Measurements from ENCODE around the gene GBP7. TPM values are rescaled to one million over a fixed set of nuclear protein-coding genes. Genes with fewer than 3 reads are reported as not detected.
"Not testable (repeated sequence)": the region's sequence is repeated elsewhere in the genome, so short reads cannot be mapped to it uniquely, and the experiment has no call there.

GBP7 gene
- total RNA-seq, 1 donor from 2014 or later, result 0.69 TPM

DNA sequence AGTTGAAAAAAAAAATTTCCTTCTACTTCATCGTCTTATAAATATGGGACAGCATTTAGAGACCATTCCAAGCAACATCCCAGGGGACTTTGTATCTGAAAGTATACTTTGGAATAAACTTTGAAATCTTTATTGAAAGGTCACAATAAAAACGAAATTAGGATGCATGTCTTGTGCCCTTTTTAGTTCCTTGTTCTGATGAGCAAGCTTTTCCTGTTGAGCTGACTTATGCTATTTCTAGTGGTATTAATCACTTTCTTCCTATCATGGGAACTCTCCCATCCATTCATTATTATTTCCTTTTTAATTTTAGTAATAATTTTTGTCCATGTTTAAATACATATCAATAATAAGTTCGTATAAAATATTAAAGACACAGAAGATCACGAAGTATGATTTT lies 45.9 kb downstream of the GBP7 start:
- DNase-seq (ENCODE audit: low spot score), result no peak
- TF ChIP-seq CTCF (IDR thresholded peaks at IDR 0.05; ENCODE audit: unreplicated experiment), result no peak
- H3K4me3 Mint-ChIP-seq (ENCODE audit: unreplicated experiment), result no peak overlapping the region
- H3K27ac Mint-ChIP-seq (ENCODE audit: unreplicated experiment), result no peak overlapping the region
- H3K4me1 Mint-ChIP-seq (ENCODE audit: unreplicated experiment), result peaks cover 4% of the 10 kb centered on the region
- H3K36me3 Mint-ChIP-seq (ENCODE audit: low read depth, unreplicated experiment), result peaks cover 4% of the 10 kb centered on the region
- H3K27me3 Mint-ChIP-seq (ENCODE audit: unreplicated experiment), result peaks cover 3% of the 10 kb centered on the region
- no peaks in the 10 kb centered on the region for H3K9me3 Mint-ChIP-seq (ENCODE audit: unreplicated experiment)

DNA sequence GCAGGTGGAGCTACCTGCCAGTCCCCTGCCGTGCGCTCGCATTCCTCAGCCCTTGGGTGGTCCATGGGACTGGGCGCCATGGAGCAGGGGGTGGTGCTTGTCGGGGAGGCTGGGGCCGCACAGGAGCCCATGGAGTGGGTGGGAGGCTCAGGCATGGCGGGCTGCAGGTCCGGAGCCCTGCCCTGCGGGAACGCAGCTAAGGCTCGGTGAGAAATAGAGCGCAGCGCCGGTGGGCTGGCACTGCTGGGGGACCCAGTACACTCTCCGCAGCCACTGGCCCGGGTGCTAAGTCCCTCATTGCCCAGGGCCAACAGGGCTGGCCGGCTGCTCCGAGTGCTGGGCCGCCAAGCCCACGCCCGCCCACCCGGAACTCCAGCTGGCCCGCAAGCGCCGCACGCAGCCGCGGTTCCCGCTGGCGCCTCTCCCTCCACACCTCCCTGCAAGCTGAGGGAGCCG lies 47.8 kb downstream of the GBP7 start:
- H3K36me3 Mint-ChIP-seq (ENCODE audit: low read depth, unreplicated experiment); H3K27ac Mint-ChIP-seq (ENCODE audit: unreplicated experiment); H3K9me3 Mint-ChIP-seq (ENCODE audit: unreplicated experiment); DNase-seq (ENCODE audit: low spot score); H3K27me3 Mint-ChIP-seq (ENCODE audit: unreplicated experiment); H3K4me3 Mint-ChIP-seq (ENCODE audit: unreplicated experiment); H3K4me1 Mint-ChIP-seq (ENCODE audit: unreplicated experiment): not testable (repeated sequence)

GRCh38 chr1:89126602-89127565 lies 48.9 kb downstream of the GBP7 start:
- not testable (repeated sequence) for H3K27ac Mint-ChIP-seq (ENCODE audit: unreplicated experiment); H3K9me3 Mint-ChIP-seq (ENCODE audit: unreplicated experiment)

DNA sequence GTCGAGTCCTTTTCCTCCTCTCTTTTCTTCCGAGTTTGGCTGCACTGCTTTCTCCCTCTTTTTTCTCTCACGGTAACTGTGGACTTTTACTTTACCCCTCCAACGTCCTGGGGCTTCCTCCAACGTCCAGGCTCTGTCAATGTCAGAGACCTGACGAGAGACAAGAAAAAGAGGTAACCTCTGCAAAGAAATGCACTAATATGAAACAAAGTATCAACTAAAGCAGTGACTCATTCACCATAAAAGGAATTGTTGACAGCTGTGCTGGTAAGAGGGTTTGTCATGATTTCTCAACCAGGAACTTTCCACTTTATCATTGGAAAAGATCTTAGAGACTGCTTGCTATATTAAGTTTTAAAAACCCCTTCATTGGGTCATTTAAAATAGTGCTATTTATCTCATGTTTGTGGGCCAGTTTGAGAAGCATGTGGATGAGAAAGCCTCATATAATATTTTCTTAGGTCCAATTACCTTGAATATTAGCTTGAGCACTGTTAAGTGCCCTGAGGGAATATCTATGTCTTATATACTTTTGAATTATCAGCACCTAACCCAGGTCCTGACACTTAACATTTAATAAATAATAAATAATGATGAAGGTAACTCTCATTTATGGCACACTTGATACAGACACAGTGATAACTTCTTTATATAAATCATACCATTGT lies 49.8 kb downstream of the GBP7 start, which contains the start of gene GBP2:
TSS of gene GBP2 (minus strand) at position 202 of the 668 bp plus-strand sequence. CDS start 4,148 bp downstream, outside the sequence.
- no peak within 1 kb of the TSS for H3K27ac Mint-ChIP-seq (ENCODE audit: unreplicated experiment)
- no peak for DNase-seq (ENCODE audit: low spot score)
- TF ChIP-seq CTCF (IDR thresholded peaks at IDR 0.05; ENCODE audit: unreplicated experiment), result no peak

More at GRCh38 chr1:89126602-89127565, 48.9 kb downstream of the GBP7 start:
- not testable (repeated sequence) for H3K4me1 Mint-ChIP-seq (ENCODE audit: unreplicated experiment); H3K36me3 Mint-ChIP-seq (ENCODE audit: low read depth, unreplicated experiment); H3K27me3 Mint-ChIP-seq (ENCODE audit: unreplicated experiment); H3K4me3 Mint-ChIP-seq (ENCODE audit: unreplicated experiment); DNase-seq (ENCODE audit: low spot score)

DNA sequence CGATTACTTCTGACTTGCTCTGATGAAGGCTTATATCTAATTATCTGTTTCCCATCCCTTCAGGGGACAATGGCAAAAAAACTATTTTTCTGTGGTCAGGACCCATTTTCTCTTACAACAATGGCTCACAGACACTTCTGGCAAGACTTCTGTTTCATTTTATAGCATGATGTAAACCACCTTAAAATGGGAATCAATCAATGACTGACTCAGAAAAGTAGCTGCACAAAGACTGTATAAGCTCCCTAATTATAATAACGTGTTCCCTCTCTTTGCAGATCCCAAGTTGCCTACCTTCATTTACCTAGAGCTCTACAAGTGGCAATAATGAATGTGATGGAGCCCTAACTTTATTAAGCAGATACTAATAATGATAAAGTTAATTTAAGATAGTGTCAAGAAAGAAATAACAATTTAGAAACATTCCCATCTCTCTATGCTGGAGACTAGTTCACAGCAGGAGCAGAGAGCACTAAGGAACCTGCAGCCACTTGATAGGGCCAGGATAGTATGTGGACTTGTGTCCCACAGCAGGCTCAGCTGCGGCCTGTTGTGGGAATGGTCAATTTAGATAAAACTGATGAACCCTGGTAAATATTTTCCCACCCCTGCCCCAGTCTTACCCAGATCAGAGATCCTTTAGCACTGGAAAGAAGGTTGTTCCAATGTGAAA lies 50.4 kb downstream of the GBP7 start:
- Mint-ChIP-seq H3K36me3 (ENCODE audit: low read depth, unreplicated experiment) (peaks cover 4% of the 10 kb centered on the region), H3K27ac (ENCODE audit: unreplicated experiment) (no peak overlapping the region), H3K27me3 (ENCODE audit: unreplicated experiment) (no peaks in the 10 kb centered on the region), H3K4me1 (ENCODE audit: unreplicated experiment) (peaks cover 4% of the 10 kb centered on the region), H3K9me3 (ENCODE audit: unreplicated experiment) (no peaks in the 10 kb centered on the region), H3K4me3 (ENCODE audit: unreplicated experiment) (no peak overlapping the region)
- TF ChIP-seq CTCF (IDR thresholded peaks at IDR 0.05; ENCODE audit: unreplicated experiment), result no peak
- no peak for DNase-seq (ENCODE audit: low spot score)

More for the DNA sequence above, 49.8 kb downstream of the GBP7 start, which contains the start of gene GBP2:
- no peak within 1 kb of the TSS for H3K4me3 Mint-ChIP-seq (ENCODE audit: unreplicated experiment)
- H3K9me3 Mint-ChIP-seq (ENCODE audit: unreplicated experiment), result no peaks in the 10 kb centered on the region
- H3K4me1 Mint-ChIP-seq (ENCODE audit: unreplicated experiment), result peaks cover 4% of the 10 kb centered on the region
- H3K36me3 Mint-ChIP-seq (ENCODE audit: low read depth, unreplicated experiment), result peaks cover 4% of the 10 kb centered on the region
- H3K27me3 Mint-ChIP-seq (ENCODE audit: unreplicated experiment), result no peaks in the 10 kb centered on the region
